ENCODE results near the gene USP25.
A peak's percentile ranks its signal among the peaks of the same experiment; 100 is the strongest.

The USP25 gene

GRCh38 chr21:15893902-15894301, 164.1 kb downstream of the USP25 start:
- no peak for DNase-seq
- Mint-ChIP-seq H3K4me1 (no peaks in the 10 kb centered on the region), H3K27ac (no peak overlapping the region), H3K9me3 (no peaks in the 10 kb centered on the region), H3K27me3 (no peaks in the 10 kb centered on the region), H3K4me3 (no peak overlapping the region)
- no peak for ATAC-seq

DNA sequence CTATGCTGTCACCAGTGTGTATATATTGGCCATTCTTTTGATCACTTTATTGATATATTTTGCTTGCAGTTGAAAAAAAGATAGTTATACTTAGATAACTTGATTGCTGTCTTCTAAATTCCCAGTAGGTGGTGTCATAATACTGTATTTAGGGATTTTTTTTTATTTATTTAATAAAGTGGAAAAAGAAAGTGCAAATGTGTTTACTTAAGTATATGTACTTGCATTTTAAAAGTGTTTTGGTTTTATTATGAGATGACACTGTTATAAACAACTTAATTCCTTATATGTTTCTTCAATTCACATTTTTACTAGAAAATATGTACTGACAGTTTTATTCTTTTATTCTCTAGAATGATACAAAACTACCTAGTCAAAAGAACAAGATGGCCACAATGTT, 164.8 kb downstream of the USP25 start:
- Mint-ChIP-seq H3K4me1 (no peaks in the 10 kb centered on the region), H3K27ac (no peak overlapping the region), H3K27me3 (no peaks in the 10 kb centered on the region), H3K4me3 (no peak overlapping the region), H3K9me3 (no peaks in the 10 kb centered on the region)
- DNase-seq (no peak), ATAC-seq (no peak)

DNA sequence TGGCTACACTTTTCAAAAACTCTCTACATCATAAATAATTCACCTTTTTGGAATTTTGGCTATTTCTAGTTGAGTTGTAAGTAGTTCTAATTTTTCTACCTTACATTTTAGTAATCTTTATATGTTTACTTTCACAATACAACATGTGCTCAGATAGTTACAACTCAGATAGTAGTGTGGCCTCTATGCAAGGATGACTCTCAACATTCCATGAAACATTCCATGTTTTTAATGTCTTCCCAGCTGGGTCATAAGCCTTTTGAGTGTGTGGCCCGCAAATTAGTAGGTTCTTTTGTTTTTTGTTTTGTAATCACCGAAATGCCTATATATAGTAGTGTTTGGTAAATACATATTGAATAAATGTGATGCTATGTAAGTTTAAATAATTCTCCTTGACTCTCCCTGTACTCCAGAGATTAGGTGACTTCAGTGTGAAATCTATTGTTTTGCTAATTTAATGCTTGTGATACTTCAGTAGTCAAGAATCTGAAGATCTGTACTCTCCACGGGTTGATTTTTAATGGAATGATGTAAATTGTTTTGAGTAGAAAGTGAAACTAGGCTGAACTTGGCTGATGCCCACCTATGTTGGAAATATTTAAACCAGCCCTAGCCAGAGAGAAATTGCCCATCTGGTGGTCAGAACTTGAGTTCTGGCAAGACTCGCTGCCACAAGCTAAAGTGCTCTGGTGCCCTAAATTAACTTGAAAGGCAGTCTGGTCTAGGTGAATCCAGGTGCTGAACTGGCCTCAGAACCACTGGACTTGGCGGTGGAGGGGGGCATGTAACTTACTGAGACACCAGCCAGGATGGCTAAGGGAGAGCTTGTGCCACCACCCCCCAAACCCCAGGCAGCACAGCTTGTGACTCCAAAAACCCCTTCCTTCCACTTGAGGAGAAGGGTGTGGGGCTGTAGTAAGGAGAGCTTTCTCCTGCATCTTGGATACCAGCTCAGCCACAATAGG, 165.6 kb downstream of the USP25 start:
- H3K4me3 Mint-ChIP-seq: no peak overlapping the region
- H3K27me3 Mint-ChIP-seq: no peaks in the 10 kb centered on the region
- DNase-seq (no peak), ATAC-seq (peak; percentile 12)
- peak overlapping the region in 1 of 2 donors; percentile 65 for H3K27ac Mint-ChIP-seq
- H3K4me1 Mint-ChIP-seq: no peaks in the 10 kb centered on the region
- peaks cover 0 to 7% of the 10 kb centered on the region in 2 donors for H3K9me3 Mint-ChIP-seq

- DNase-seq (no peak), ATAC-seq (no peak)
- Mint-ChIP-seq H3K4me1 (no peaks in the 10 kb centered on the region), H3K9me3 (peaks cover 5 to 18% of the 10 kb centered on the region in 2 donors), H3K27me3 (no peaks in the 10 kb centered on the region), H3K4me3 (no peak overlapping the region), H3K27ac (no peak overlapping the region)
Observed at GRCh38 chr21:15896501-15896900, 166.7 kb downstream of the USP25 start.

- no peak for DNase-seq
- Mint-ChIP-seq H3K4me1 (no peaks in the 10 kb centered on the region), H3K9me3 (peaks cover 24 to 31% of the 10 kb centered on the region in 2 donors), H3K4me3 (no peak overlapping the region), H3K27ac (no peak overlapping the region), H3K27me3 (no peaks in the 10 kb centered on the region)
- ATAC-seq: no peak
Observed at GRCh38 chr21:15904389-15904788, 174.6 kb downstream of the USP25 start.

GRCh38 chr21:15908187-15908586, 178.4 kb downstream of the USP25 start:
- Mint-ChIP-seq H3K4me1 (no peaks in the 10 kb centered on the region), H3K27me3 (no peaks in the 10 kb centered on the region), H3K27ac (no peak overlapping the region), H3K9me3 (peaks cover 6 to 27% of the 10 kb centered on the region in 2 donors), H3K4me3 (no peak overlapping the region)
- DNase-seq (no peak), ATAC-seq (no peak)

GRCh38 chr21:15928196-15928595, 198.4 kb downstream of the USP25 start:
- H3K4me3 Mint-ChIP-seq: no peak overlapping the region
- ATAC-seq (no peak), DNase-seq (no peak)
- H3K27ac Mint-ChIP-seq: no peak overlapping the region
- H3K9me3 Mint-ChIP-seq: peaks cover 6 to 14% of the 10 kb centered on the region in 2 donors
- no peaks in the 10 kb centered on the region for H3K4me1 Mint-ChIP-seq
- H3K27me3 Mint-ChIP-seq: peaks cover 14% of the 10 kb centered on the region

DNA sequence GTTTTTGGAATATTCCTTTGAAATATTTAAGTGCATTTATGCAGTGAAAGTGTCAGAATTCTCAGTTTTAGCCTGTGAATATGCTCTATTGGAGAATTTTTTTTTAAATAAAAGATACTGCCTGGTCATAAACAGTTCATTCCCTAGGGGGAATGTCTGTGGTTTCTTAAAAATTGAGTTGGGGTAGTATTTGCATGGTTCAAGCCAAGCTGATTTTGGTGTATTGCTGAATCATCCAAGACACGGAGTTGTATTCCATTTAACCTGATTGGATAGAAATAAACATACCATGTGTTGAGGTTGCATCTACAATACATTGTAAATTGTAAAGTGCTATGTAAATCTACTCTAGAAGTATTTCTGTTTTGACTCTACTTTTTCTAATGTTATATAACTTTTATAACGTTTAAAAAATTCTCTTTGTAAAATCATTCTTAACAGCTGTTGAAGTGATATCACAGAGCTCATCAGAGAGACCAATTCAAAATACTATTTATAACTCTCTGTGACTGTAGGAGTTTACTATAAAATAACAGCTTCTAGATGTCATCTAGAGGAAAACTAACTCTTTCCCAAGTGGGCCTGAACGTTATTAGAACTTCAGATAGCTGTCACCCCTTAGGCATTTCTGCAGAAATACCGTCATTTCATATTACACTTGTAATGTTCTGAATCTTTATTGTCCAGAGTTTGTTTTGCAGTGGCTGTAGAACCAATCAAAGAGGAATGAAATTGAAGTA, 199.1 kb downstream of the USP25 start:
- no peaks in the 10 kb centered on the region for H3K4me1 Mint-ChIP-seq
- H3K9me3 Mint-ChIP-seq: peaks cover 6 to 14% of the 10 kb centered on the region in 2 donors
- no peak for ATAC-seq
- DNase-seq: no peak
- no peak overlapping the region for H3K27ac Mint-ChIP-seq
- H3K4me3 Mint-ChIP-seq: no peak overlapping the region
- H3K27me3 Mint-ChIP-seq: peaks cover 14% of the 10 kb centered on the region

GRCh38 chr21:15929536-15929935, 199.8 kb downstream of the USP25 start:
- H3K27ac Mint-ChIP-seq: no peak overlapping the region
- DNase-seq (no peak), ATAC-seq (no peak)
- H3K4me3 Mint-ChIP-seq: no peak overlapping the region
- H3K4me1 Mint-ChIP-seq: no peaks in the 10 kb centered on the region
- peaks cover 9% of the 10 kb centered on the region for H3K27me3 Mint-ChIP-seq
- peaks cover 6 to 12% of the 10 kb centered on the region in 2 donors for H3K9me3 Mint-ChIP-seq

All from stimulated activated naive CD8-positive, alpha-beta T cell treated with anti-CD3 and anti-CD28 coated beads, Interleukin-15, amount 100 ng/mL, for 72 hours (primary cell).